SK-MEL-5 (cell line): ENCODE measurements around the gene ACTR10. TPM values are rescaled to one million over a fixed set of nuclear protein-coding genes. Genes with fewer than 3 reads are reported as not detected.

ENCODE experiments used
- DNase-seq: peaks from one replicate; pipeline ENCODE4 v3.0.0-alpha.2; 2016; ENCODE audit warnings: low read depth, low spot score
- in situ Hi-C: cut with HindIII; loops from 2 replicates; pipeline ENCODE4 v1.10.0; 2016; ENCODE audit warnings: low sequenced_read_pairs, high pct_unique_total_duplicates, low pct_unique_long_range_greater_than_20kb
- small RNA-seq, 2 experiments: library from RNA; depleted of rRNA; stranded (forward); fragments of <200 nt; gene quantifications; one replicate each; pipeline ENCODE3, GENCODE V24; 2014
- total RNA-seq: library from RNA; depleted of rRNA; stranded (reverse); fragments of >200 nt; shearing (Covaris generic); gene quantifications from 2 replicates; pipeline ENCODE4 v1.2.3, GENCODE V29; 2014; rRNA removed

ACTR10 gene
- total RNA-seq, 1 experiment from 2014 or later = 72.9 TPM

DNA sequence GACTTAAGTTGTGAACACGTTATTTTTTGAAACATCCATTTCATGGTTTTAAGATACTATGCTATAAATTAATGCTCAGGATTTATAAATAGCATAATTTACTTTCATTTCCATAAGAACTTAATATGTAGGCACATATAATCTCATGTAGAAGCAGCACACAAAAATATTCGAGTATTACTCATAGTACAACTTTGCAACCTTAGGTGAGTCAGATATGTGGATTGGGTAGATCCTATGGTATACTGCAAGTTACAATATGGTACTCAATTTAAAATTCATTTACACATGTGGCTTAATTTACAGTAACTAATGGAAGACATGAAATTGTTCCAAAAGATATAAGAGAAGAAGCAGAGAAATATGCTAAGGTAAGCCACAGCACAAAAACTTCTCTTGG, 70.7 kb downstream of the ACTR10 start:
- in situ Hi-C loops = no loop called here
- DNase-seq = no peak

DNA sequence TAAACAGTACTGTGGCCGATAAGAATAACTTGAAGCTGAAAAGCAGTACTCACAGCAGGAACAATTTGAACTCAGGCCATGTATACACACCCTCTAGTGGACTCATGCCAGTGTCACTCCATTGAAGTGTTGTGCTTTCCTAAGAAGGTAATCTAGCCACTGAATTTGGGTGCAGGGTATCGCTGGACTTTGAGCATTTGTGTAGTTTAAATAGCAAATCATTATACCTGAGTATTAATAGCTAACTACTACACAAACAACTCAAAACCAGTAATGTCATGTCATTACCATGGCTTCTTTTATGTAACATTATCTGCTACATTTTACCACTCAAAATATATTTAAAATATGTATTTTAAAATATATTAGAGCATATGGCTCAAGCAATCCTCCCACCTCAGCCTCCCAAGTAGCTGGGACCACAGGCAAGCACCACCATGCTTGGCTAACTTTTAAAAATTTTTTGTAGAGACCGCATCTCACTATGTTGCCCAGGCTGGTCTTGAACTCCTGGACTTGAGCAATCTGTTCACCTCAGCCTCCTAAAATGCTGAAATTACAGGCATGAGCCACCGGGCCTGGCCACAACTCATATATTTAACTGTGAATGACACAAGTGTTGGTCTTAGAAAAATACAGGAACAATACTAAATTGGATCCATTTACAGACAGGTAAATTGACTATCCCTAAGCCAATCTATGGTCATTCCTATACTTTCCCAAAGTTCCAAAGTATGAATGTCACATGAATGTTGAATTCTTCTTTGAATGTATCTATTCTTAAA, 72.8 kb downstream of the ACTR10 start:
- peak; percentile 46 for DNase-seq
- in situ Hi-C loops = no loop called here

DNA sequence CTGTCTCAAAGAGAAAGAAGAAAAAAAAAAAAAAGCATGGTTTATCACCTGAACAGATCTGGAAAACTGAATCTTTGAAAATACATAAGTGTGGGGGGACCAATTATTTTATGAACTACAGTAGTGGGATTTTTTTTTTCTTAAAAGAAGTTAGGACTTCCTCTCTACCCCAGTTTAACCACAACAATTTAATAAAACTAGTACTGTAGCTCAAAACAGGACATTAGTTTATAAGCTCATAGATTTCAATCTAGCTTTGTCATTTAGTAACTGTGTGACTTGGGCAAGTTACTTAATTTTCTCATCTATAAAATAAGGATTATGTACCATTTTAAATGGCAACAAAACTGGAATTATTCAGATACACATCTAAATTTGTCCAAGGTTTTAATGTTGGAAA, 74.9 kb downstream of the ACTR10 start:
- in situ Hi-C loops = no loop called here
- no peak for DNase-seq

DNA sequence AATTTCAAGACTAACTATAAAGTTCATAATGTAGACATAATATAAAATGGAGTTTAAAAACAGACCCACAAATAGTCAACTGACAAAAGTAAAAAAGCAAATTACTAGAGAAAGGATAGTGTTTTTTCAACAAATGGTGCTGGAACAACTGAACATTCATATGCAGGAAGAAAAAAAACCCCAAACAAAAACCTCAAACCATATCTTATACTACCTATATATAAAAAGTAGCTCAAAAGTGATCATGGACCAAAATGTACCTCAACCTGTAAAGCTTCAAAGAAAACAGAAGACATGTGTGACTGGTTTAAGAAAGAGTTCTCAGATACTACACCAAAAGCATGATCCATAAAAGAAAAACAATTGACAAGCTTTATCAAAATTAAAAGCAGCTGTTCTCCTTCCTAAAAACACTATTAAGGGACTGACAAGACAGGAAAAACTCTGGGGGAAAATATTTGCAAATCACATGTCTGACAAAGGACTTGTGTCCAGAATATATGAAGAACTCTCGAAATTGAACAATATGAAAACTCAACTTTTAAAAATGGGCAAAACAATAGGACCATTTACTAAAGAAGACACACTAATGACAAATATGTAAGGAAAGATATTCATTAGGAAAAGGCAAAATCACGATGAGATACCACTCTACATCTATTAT, 75.7 kb downstream of the ACTR10 start:
- in situ Hi-C loops = no loop called here
- DNase-seq = peak; percentile 66

DNA sequence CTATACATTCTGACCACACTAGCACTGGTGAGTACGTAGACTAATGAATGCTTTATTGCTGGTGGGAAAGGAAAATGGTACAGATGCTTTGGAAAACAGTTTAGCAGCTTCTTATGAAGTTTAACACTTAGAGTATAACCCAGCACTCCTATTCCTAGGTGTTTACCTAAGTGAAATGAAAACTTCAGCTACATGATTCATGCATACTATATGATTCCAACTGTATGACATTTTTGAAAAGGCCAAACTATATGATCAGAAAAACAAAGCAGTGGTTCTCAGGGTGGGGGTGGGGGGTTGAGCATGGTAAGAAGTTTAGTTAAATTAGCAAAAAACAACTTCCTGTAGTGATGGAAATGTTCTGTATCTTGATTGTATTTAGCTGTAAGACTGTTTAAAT, 76.3 kb downstream of the ACTR10 start:
- DNase-seq = no peak
- in situ Hi-C loops = no loop called here

DNA sequence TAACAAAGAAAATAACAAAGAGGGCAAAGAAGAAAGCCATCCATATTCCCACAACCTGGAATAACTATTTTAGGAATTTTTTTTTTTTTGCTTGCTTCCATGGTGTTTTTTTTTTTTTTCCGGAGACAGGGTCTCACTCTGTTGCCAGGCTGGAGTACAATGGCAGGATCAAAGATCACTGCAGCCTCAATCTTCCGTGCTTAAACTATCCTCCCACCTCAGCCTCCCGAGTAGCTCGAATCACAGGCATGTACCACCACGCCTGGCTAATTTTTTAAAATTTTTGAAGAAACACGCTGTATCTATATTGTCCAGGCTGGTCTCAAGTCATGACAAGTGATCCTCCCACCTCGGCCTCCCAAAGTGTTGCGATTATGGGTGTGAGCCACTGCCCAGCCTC, 78.2 kb downstream of the ACTR10 start:
- in situ Hi-C loops = no loop called here
- DNase-seq = no peak

DNA sequence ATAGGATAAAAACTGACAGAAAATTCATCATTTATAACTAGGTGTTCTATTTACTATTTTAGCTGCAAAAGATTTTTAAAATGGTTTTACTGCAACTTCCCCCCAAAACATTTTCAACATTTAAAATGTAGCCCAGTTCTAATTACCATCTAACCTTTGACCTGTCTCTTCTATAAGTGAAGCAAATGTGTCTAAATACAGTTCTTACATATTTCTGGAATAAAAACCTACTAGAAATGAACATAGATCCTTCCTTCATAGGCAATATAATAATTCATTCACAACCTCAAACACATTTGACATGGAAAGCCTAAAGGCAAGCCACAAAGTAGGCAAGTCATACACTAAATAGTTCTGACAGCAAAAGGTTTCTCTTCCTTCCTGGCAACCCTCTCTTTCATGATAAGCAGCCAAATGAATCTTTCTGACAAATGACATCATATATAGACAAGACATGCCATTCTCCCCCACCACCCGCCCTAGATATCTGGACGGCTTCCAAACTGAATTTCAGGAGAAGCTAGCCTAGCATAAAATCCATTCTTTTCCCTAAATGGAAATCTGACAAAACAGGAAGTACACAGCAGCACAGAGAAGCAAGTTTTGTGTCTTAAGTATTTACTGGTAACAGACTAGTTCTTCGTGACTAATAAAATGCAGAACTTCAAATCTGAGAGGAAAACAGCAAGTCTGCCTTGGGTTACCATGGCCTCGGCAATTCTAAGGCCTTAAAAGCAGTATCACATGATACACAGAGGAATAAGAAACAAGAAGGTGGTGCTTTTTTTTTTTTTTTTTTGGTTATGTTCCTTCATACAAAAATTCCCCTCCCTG, 81.2 kb downstream of the ACTR10 start:
- peak; percentile 99 for DNase-seq
- in situ Hi-C loops = no loop called here

DNA sequence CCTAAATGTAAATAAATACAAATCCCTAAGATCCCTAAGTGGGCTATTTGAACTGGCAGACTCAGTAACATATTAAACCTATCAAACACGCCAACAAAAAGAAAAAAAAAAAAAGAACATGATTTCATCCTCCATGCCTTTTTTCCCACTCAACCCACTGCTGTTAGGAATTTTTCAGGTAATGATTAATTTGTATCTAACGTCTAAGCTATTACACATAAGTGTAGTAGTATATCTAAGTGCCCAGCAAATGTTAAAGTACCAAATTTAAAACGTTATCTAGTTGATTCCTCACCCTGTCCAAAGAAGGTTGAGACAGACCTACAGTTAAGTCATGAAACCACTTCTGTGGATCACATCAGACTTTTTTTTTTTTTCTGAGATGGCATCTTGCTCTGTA, 82.0 kb downstream of the ACTR10 start:
- in situ Hi-C loops = no loop called here
- no peak for DNase-seq

DNA sequence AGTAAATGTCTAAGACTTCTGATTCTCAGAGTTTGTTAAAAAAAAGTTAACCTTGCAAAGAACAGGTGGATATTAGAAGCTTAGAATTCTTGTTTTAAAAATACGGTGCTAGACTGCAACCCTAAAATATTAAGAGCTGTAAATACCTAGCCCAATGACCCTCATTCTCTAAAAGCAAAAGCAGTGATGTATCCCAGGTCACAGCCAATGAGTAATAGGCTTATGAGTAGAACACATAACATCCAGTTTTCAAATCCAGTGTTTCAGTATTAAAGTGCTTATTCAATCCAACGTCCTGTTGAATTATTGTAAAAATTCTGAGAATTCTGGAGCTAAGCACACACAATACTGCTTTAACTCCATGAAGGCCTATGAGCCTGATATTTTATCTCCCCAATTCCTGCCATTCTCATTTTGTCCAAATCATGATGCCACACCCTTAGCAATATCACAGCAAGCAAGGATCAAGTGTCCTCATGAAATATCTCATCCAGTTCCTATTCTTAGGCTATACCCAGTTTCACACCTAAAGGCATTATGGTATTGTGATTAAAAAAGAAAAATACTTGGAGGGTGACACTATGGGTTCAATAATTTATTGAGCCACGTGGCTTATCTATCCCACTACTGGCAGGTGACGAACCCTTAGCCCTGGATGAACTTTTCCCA, 83.1 kb downstream of the ACTR10 start:
- no peak for DNase-seq
- in situ Hi-C loops = no loop called here

DNA sequence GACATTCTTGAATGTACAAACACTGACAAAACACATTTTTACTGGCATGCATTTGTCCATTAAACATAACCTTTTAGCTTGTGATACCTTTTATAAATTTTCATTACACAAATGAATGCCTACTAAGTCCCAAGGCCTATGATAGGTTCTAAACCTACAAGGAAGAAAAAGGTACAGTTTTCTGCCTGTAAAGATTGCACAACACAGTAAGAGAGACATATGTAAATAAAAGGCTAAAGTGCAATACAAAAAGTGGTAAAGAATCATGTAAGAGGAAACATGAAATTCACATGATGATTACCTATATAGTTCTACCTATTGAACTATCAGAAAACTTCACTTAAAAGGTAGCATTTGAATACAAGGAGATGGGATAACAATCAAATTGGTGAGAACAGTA, 83.8 kb downstream of the ACTR10 start:
- no peak for DNase-seq
- in situ Hi-C loops = no loop called here

DNA sequence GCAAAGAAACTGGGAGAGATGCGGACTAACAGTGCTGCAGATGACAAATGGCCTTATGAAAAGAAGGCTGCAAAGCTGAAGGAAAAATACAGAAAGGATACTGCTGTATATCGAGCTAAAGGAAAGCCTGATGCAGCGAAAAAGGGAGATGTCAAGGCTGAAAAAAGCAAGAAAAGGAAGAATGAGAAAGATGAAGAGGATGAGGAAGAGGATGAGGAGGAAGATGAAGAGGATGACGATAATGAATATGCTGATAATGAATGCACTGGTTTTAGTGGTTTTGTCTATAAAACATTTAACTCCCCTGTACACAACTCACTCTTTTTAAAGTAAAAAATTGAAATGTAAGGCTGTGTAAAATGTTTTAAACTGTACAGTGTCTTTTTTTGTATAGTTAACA, 85.2 kb downstream of the ACTR10 start:
- in situ Hi-C loops = no loop called here
- no peak for DNase-seq

Small RNAs within 50 kb of the gene (small RNA-seq; reads per million reads assigned to genes)
- 0 to 0.10 reads per million in 2 experiments for gene RN7SL598P

Other genes starting within 250 kb of the ACTR10 start
- gene ARMH4, start 47.9 kb upstream of the ACTR10 start, total RNA-seq = 2.9 and 3.1 TPM in 2 replicates
- gene PSMA3, start 44.7 kb downstream of the ACTR10 start, total RNA-seq = 72.4 and 84.7 TPM in 2 replicates
- gene ARID4A, start 98.4 kb downstream of the ACTR10 start, total RNA-seq = 4.1 and 4.9 TPM in 2 replicates
- not detected in 2 replicates for gene TOMM20L, start 195.8 kb downstream of the ACTR10 start, total RNA-seq
- 39.0 and 47.5 TPM in 2 replicates for gene TIMM9, start 227.4 kb downstream of the ACTR10 start, total RNA-seq
- 25.8 and 31.0 TPM in 2 replicates for gene KIAA0586, start 227.6 kb downstream of the ACTR10 start, total RNA-seq